Embryonic facial prominence (tissue), 1 donor: ENCODE data around the gene C6orf132.

ENCODE experiments used
- DNase-seq: peaks from one replicate; pipeline ENCODE4 v3.0.0-alpha.2; 2016; ENCODE audit errors: extremely low spot score

The C6orf132 gene

GRCh38 chr6:42136508-42137193 lies 5.8 kb downstream of the C6orf132 start:
- no peak for DNase-seq

- DNase-seq, result no peak
Observed at GRCh38 chr6:42135722-42136121, 6.7 kb downstream of the C6orf132 start.

GRCh38 chr6:42135161-42135560 lies 7.3 kb downstream of the C6orf132 start:
- no peak for DNase-seq

GRCh38 chr6:42133926-42134325 lies 8.5 kb downstream of the C6orf132 start:
- DNase-seq, result no peak

GRCh38 chr6:42131531-42131930 lies 10.9 kb downstream of the C6orf132 start:
- DNase-seq, result no peak

GRCh38 chr6:42129360-42129676 lies 13.1 kb downstream of the C6orf132 start:
- no peak for DNase-seq

- DNase-seq, result no peak
Observed at GRCh38 chr6:42128460-42129359, 13.7 kb downstream of the C6orf132 start.

- DNase-seq, result no peak
Observed at GRCh38 chr6:42125663-42126062, 16.8 kb downstream of the C6orf132 start.

GRCh38 chr6:42125231-42125630 lies 17.2 kb downstream of the C6orf132 start:
- DNase-seq, result no peak

- no peak for DNase-seq
Observed at GRCh38 chr6:42124223-42124836, 18.1 kb downstream of the C6orf132 start.

GRCh38 chr6:42123379-42124103 lies 18.9 kb downstream of the C6orf132 start:
- DNase-seq, result no peak

GRCh38 chr6:42120895-42121865 lies 21.2 kb downstream of the C6orf132 start:
- no peak for DNase-seq

GRCh38 chr6:42118162-42119001 lies 24.0 kb downstream of the C6orf132 start:
- no peak for DNase-seq

- DNase-seq, result no peak
Observed at GRCh38 chr6:42117843-42118161, 24.6 kb downstream of the C6orf132 start.

- DNase-seq, result no peak
Observed at GRCh38 chr6:42113936-42114636, 28.3 kb downstream of the C6orf132 start.

- DNase-seq, result no peak
Observed at GRCh38 chr6:42112351-42112750, 30.1 kb downstream of the C6orf132 start.

- DNase-seq, result no peak
Observed at GRCh38 chr6:42110683-42111082, 31.7 kb downstream of the C6orf132 start.

GRCh38 chr6:42108071-42108470 lies 34.3 kb downstream of the C6orf132 start:
- DNase-seq, result no peak
